Ovary (tissue), 9 donors: ENCODE measurements around the gene CLEC16A. TPM values are rescaled to one million over a fixed set of nuclear protein-coding genes. Genes with fewer than 3 reads are reported as not detected.
A peak's percentile ranks its signal among the peaks of the same experiment; 100 is the strongest.
"Not testable (repeated sequence)": the region's sequence is repeated elsewhere in the genome, so short reads cannot be mapped to it uniquely, and the experiment has no call there.

ENCODE experiments used
- DNase-seq, 5 donors: peaks; one replicate each; pipeline ENCODE4 v3.0.0-alpha.2; 2019 to 2020
- H3K27ac ChIP-seq, 2 donors: fragments of 200-600 bp; one replicate each; pipeline versions ENCODE4 v1.5.1 to v1.8.0; 2019 to 2022
- H3K27me3 ChIP-seq: fragments of 200-600 bp; one replicate; pipeline ENCODE4 v1.8.0; 2022
- H3K36me3 ChIP-seq: fragments of 200-600 bp; sonication (generic); one replicate; pipeline ENCODE4 v1.5.1; 2019
- H3K4me1 ChIP-seq: one replicate; pipeline ENCODE4 v1.8.1; 2013; ENCODE audit warnings: mild to moderate bottlenecking, moderate library complexity; ENCODE audit not compliant: insufficient read depth
- H3K4me3 ChIP-seq: fragments of 200-600 bp; sonication (generic); one replicate; pipeline ENCODE4 v1.5.1; 2017
- H3K9me3 ChIP-seq, 2 donors: fragments of 200-600 bp in 1 of 2; sonication (generic) in 1 of 2; one replicate each; pipeline versions ENCODE4 v1.5.1 to v1.8.1; 2013 to 2019; ENCODE audit warnings: mild to moderate bottlenecking in 1 of 2, moderate library complexity in 1 of 2
- EP300 ChIP-seq: sonication (generic); formaldehyde crosslinking; IDR thresholded peaks from one replicate; pipeline ENCODE4 v1.6.1; 2017; ENCODE audit warnings: antibody characterized with exemption
- POLR2A ChIP-seq: fragments of 450-650 bp; IDR thresholded peaks from one replicate; pipeline ENCODE4 v1.6.1; 2017; ENCODE audit warnings: antibody characterized with exemption, mild to moderate bottlenecking, moderate library complexity
- WGBS, 3 donors: extraction: QIAGEN DNeasy Blood & Tissue Kit in 1 of 3; methylation state at CpG; one replicate each; pipeline versions ENCODE4 v1.1.5 to v1.1.7; 2013 to 2017; 5-methylcytosine and 5-hydroxymethylcytosine counted together
- intact Hi-C, 4 donors: fragments of 100-400 bp; cut with DNase I; formaldehyde crosslinking; loops; one replicate each; pipeline versions ENCODE4 v1.11.0 to v1.15.1; 2022 to 2023
- polyA plus RNA-seq, 2 donors: library from polyadenylated mRNA; stranded (reverse); fragments of 200-250 nt in 1 of 2; fragments of 350-450 nt in 1 of 2; fragmentation: Illumina TruSeq in 1 of 2; extraction: RNeasy Lipid Tissue Mini Kit (QIAGEN cat#74804) in 1 of 2; gene quantifications; one replicate each; pipeline ENCODE4 v1.2.3, GENCODE V29; 2013 to 2014
- total RNA-seq, 7 donors: library from RNA; depleted of rRNA in 2 of 7; stranded (reverse); fragments of >200 nt in 2 of 7; fragmentation: NEBNext Ultra II Directional in 3 of 7; extraction: Animal tissue kit (Norgen Biotek cat#: 25700) in 3 of 7; gene quantifications; one replicate each; pipeline versions ENCODE4 v1.1.0 to v1.2.4, GENCODE V29; 2016 to 2023
- TF ChIP-seq, protein P1 (sequence below), 3 donors: fragments of 450-650 bp in 2 of 3; fragments of 200-600 bp in 1 of 3; IDR thresholded peaks; one replicate each; pipeline versions ENCODE4 v1.5.1 to v1.8.0; 2016 to 2022; ENCODE audit warnings: antibody characterized with exemption in 3 of 3, mild to moderate bottlenecking in 1 of 3
- donor health status: DM: no; HTN: no; CAD: no; lungs with moderate emphysema.
- donor health status: DM: no; HTN: no; CAD: no.
- donor health status: Bipolar disorder and iron deficiency.
- donor health status: DM: yes; HTN: yes; CAD: no.
- donor health status: DM: no; HTN: no; CAD: no.
- donor health status: DM: yes; HTN: yes; CAD: no.

The CLEC16A gene
- total and polyA plus RNA-seq, 9 donors, result 6.4 to 28.1 (median 16.5) TPM

DNA sequence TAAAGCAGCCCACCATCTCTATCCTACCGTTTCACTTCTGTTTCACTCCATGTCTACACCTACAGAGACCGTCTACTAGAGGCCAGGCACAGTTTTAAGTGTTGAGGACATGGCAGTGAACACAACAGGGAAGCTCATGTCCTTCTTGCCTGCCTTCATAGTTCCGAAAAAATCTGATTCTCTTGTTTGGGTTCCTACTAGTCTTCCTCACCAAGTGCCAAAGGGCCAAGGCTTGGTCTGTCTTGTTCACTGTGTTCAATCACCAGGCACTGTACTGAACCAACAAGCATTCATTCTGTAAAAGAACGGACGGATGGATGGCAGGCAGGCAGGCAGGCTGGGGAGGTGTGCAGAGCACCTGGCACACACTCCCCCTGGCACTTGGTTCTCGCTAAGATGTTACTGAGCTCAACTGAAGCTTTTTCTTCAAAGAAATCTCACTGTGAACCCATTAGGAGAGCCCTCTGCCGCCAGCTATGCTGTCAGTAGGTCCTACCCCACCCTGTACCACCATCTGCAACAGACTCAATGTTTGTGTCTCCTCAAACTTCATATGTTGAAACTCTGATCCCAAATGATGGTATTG, 4.6 kb upstream of the CLEC16A start:
- peaks cover 21% of the 10 kb centered on the region for H3K4me1 ChIP-seq
- H3K27me3 ChIP-seq, result no peaks in the 10 kb centered on the region
- TF ChIP-seq POLR2A, result no peak
- no peak for DNase-seq
- intact Hi-C loops, result loop anchor here in 1 of 4 donors (10.0 kb wide), 1 partner anchor 185 kb away; no protein-coding TSS in a partner anchor
- no peaks in the 10 kb centered on the region for H3K36me3 ChIP-seq
- H3K27ac ChIP-seq, result no peak overlapping the region
- WGBS, 3 donors, result 82 to 92% (median 91%) methylated on average over 7 of the region's 7 CpGs
- H3K4me3 ChIP-seq, result peak overlapping the region; percentile 67
- no peaks in the 10 kb centered on the region for H3K9me3 ChIP-seq

DNA sequence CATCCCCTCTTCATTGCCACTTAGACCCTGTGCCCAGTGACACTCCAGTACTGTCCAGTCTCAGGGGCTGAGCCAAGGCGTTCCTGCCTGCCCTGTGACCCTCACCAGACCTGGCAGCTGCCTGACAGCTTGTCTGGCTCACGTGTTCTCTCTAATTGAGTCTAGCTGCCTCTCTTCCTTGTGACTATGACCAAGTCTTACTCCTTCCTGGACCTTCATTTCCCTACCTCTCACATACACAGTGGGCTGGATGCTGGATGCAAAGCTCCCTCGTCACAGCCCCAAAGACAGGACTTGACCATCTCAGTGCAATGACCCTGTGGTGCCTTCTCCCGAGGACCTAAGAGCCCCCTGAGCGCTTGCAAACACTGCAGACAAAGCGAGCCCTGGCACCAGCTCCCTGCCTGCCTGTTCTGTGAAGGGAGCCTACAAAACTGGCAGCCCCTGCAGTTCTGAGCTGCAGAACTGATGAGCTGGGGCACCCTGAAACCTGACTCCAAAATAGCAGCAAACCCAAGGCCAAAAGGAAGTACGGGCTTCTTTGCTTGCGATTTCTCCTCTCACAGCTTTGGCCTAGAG, 3.8 kb upstream of the CLEC16A start:
- H3K4me3 ChIP-seq, result peak overlapping the region; percentile 67
- no peaks in the 10 kb centered on the region for H3K9me3 ChIP-seq
- H3K36me3 ChIP-seq, result no peaks in the 10 kb centered on the region
- peak in 4 of 5 donors; percentile 31 to 57 (median 53) for DNase-seq
- 8 to 11% (median 10%) methylated on average over 8 of the region's 8 CpGs for WGBS, 3 donors
- H3K4me1 ChIP-seq, result peaks cover 23% of the 10 kb centered on the region
- H3K27me3 ChIP-seq, result no peaks in the 10 kb centered on the region
- TF ChIP-seq, protein P1, sequence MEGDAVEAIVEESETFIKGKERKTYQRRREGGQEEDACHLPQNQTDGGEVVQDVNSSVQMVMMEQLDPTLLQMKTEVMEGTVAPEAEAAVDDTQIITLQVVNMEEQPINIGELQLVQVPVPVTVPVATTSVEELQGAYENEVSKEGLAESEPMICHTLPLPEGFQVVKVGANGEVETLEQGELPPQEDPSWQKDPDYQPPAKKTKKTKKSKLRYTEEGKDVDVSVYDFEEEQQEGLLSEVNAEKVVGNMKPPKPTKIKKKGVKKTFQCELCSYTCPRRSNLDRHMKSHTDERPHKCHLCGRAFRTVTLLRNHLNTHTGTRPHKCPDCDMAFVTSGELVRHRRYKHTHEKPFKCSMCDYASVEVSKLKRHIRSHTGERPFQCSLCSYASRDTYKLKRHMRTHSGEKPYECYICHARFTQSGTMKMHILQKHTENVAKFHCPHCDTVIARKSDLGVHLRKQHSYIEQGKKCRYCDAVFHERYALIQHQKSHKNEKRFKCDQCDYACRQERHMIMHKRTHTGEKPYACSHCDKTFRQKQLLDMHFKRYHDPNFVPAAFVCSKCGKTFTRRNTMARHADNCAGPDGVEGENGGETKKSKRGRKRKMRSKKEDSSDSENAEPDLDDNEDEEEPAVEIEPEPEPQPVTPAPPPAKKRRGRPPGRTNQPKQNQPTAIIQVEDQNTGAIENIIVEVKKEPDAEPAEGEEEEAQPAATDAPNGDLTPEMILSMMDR (IDR thresholded peaks at IDR 0.05), result no peak
- TF ChIP-seq EP300 (no peak), POLR2A (no peak)
- peak overlapping the region in 1 of 2 donors; percentile 75 for H3K27ac ChIP-seq
- intact Hi-C loops, result no loop called here

DNA sequence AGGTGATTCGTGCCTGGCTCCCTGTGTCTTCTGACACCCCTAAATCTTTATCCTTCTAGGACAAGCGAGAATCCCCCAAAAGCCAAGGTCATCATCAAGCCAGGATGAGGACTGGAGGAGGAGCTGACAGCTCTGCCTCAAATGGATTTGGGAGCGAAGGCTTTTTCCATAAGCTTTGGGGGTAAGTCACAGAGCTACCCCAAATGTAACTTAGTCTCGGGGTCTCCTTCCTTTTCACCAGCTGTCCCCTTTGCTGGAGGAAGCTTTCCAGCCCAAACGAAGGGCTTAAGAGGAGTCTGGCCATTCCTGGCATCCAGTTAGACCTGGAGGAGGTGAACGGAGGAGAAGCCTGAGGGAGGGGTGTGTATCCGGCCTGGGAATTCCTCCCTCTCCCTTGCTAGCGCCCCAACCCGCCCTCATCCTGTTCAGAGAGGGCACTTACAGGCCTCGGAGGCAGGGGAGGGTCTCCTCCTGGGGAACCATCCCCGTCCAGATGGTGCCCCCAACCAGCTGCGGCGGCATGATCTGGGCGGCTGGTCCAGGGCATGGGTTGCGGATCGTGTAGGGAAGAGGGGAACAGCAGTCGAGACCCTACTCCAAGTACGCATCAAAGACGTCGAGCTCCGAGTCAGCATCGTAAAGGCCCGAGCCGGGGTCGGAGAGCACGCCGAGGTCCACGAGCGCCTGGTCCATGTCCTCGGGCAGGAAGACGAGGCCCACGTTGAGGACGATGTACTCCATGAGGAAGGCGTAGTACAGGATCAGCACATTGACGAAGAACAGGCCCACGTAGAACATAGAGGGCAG, 3.0 kb upstream of the CLEC16A start:
- Histone ChIP-seq H3K9me3 (no peaks in the 10 kb centered on the region), H3K27me3 (no peaks in the 10 kb centered on the region), H3K4me3 (peak overlapping the region; percentile 67), H3K4me1 (peaks cover 23% of the 10 kb centered on the region), H3K27ac (peak overlapping the region; percentile 67 to 75), H3K36me3 (no peaks in the 10 kb centered on the region)
- DNase-seq, result peak in 4 of 5 donors; percentile 29 to 61 (median 56)
- 0 to 1% (median 1%) methylated on average over 25 to 35 of the region's 36 CpGs for WGBS, 3 donors
- TF ChIP-seq EP300 (no peak), POLR2A (no peak)
- TF ChIP-seq, protein P1 (IDR thresholded peaks at IDR 0.05), result no peak
- intact Hi-C loops, result no loop called here

DNA sequence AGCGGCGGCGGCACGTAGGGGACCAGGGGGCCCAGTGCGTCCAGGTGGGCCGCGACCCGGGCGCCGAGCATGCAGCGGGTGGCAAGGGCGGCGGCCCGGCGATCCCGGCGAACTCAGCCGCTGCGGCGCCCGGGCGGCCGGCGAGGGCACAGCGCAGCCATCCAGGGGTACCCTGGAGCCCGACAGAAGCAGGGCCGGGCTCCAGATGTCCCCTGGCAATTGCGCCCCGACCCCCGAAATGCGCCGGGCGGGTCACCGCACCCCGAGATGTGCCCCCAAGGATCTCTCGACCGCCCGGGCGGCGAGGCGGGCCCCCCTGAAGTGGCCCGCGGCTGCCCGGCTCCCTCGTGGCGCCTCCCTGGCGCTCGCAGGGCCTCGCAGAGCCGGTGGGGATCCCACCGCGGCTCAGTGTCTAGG, 2.4 kb upstream of the CLEC16A start:
- H3K36me3 ChIP-seq, H3K27me3 ChIP-seq, intact Hi-C loops, H3K9me3 ChIP-seq, DNase-seq: not testable (repeated sequence)
- 1% methylated on average over 36 to 48 of the region's 52 CpGs; no CpG with 5 or more reads in 1 of the 3 donors for WGBS, 3 donors
- peak overlapping the region; percentile 67 for H3K4me3 ChIP-seq
- H3K4me1 ChIP-seq, result peaks cover 24% of the 10 kb centered on the region
- peak overlapping the region; percentile 67 to 75 for H3K27ac ChIP-seq

DNA sequence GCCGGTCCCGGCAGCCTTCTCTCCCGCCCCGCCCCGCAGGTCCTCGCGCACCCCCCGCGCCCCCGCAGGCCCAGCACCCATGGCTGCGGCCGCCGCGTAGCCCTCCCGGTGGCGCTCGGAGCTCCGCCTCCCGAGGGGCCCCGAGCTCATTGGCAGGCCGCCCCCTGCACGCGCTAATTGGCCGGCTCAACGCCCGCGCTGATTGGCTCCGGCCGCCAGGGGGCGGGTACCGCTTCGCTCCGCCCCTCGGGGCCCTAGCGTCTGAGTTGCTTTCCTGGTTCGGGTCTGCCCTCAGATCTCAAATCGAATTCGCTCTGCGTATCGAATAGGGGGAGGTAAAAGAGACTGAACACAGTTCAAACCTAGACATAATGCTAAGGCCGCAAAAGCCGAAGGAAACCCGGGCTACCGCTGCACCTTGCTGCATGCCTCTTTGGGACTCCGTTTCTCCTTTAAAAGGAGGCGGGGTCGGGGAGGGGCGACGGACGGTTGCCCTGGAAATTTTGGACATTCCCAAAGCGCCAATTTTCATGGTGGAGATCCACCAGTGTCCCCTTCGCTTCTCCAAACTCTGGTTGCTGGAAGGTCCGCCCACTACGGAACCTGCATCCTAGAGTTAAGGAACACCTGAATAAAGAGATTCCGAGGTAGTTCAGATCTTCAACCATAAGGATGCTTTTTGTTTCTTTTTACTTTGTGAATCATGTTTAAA, 1.9 kb upstream of the CLEC16A start, which contains the start of gene DEXI:
Gene DEXI (minus strand): TSS at position 117 of the 712 bp plus-strand sequence. CDS start 463 bp downstream, outside the sequence.
- DNase-seq, result peak; percentile 95 to 98 (median 97)
- Histone ChIP-seq H3K9me3 (no peaks in the 10 kb centered on the region), H3K36me3 (no peaks in the 10 kb centered on the region), H3K27ac (peak within 1 kb of the TSS; percentile 67 to 75), H3K4me3 (peak within 1 kb of the TSS; percentile 67), H3K27me3 (no peaks in the 10 kb centered on the region), H3K4me1 (peaks cover 24% of the 10 kb centered on the region)
- TF ChIP-seq POLR2A, result peak; percentile 31
- TF ChIP-seq, protein P1 (IDR thresholded peaks at IDR 0.05), result peak in 2 of 3 donors; percentile 22 to 48
- peak; percentile 30 for TF ChIP-seq EP300
- intact Hi-C loops, result no loop called here
- 3 to 7% (median 7%) methylated on average over 31 to 55 of the region's 55 CpGs for WGBS, 3 donors
